Stimulated activated naive B cell treated with anti-CD40 and anti-IgM and Interleukin-4, amounts not matched to agents 10 μg/mL and 1 μg/mL and 100 μg/mL, for 72 hours (primary cell): ENCODE data around the gene MAGEF1.

Experiments used
- ATAC-seq, 2 donors: fragments of 150-1000 bp; cut with Tn5 transposase; replicated peaks; 2 replicates each; pipeline ENCODE4 v1.10.0; 2021; ENCODE audit warnings: moderate library complexity in 1 of 2
- DNase-seq: peaks from one replicate; pipeline ENCODE4 v3.0.0; 2021
- H3K27ac Mint-ChIP-seq: one replicate; pipeline ENCODE4 v1.8.0; 2022; ENCODE audit warnings: mild to moderate bottlenecking, mixed read lengths
- H3K27me3 Mint-ChIP-seq, 2 donors: one replicate each; pipeline ENCODE4 v1.8.0; 2022; ENCODE audit warnings: mixed read lengths in 2 of 2
- H3K36me3 Mint-ChIP-seq, 2 donors: one replicate each; pipeline ENCODE4 v1.8.0; 2022; ENCODE audit warnings: mixed read lengths in 2 of 2, mild to moderate bottlenecking in 1 of 2
- H3K4me1 Mint-ChIP-seq, 2 donors: one replicate each; pipeline ENCODE4 v1.8.0; 2022; ENCODE audit warnings: mixed read lengths in 2 of 2, mild to moderate bottlenecking in 1 of 2
- H3K4me3 Mint-ChIP-seq, 2 donors: one replicate each; pipeline ENCODE4 v1.8.0; 2022; ENCODE audit warnings: mild to moderate bottlenecking in 2 of 2, mixed read lengths in 2 of 2, moderate library complexity in 1 of 2
- H3K9me3 Mint-ChIP-seq, 2 donors: one replicate each; pipeline ENCODE4 v1.8.0; 2022; ENCODE audit warnings: mixed read lengths in 2 of 2, mild to moderate bottlenecking in 1 of 2

Gene MAGEF1

GRCh38 chr3:184694133-184694665, 17.7 kb downstream of the MAGEF1 start:
- DNase-seq (no peak), ATAC-seq (no peak)
- Mint-ChIP-seq H3K4me1 (peaks cover 36 to 43% of the 10 kb centered on the region in 2 donors), H3K27ac (no peak overlapping the region), H3K27me3 (peaks cover 5 to 7% of the 10 kb centered on the region in 2 donors), H3K36me3 (no peaks in the 10 kb centered on the region), H3K9me3 (no peaks in the 10 kb centered on the region), H3K4me3 (no peak overlapping the region)

- Mint-ChIP-seq H3K9me3 (no peaks in the 10 kb centered on the region), H3K27ac (peak overlapping the region; percentile 22), H3K36me3 (no peaks in the 10 kb centered on the region), H3K4me3 (no peak overlapping the region), H3K27me3 (peaks cover 5 to 7% of the 10 kb centered on the region in 2 donors), H3K4me1 (peaks cover 41 to 48% of the 10 kb centered on the region in 2 donors)
- DNase-seq (no peak), ATAC-seq (no peak)
These were observed 18.6 kb downstream of the MAGEF1 start for GRCh38 chr3:184693011-184693975.

- Mint-ChIP-seq H3K27ac (peak overlapping the region; percentile 71), H3K36me3 (no peaks in the 10 kb centered on the region), H3K4me1 (peaks cover 48 to 62% of the 10 kb centered on the region in 2 donors), H3K4me3 (peak overlapping the region; percentile 39 to 47), H3K27me3 (peaks cover 5 to 7% of the 10 kb centered on the region in 2 donors), H3K9me3 (no peaks in the 10 kb centered on the region)
- DNase-seq (peak; percentile 43), ATAC-seq (peak; percentile 76 to 83)
These were observed 20.2 kb downstream of the MAGEF1 start for GRCh38 chr3:184691397-184692231.

GRCh38 chr3:184690192-184690883, 21.5 kb downstream of the MAGEF1 start:
- peaks cover 5 to 7% of the 10 kb centered on the region in 2 donors for H3K27me3 Mint-ChIP-seq
- no peak for DNase-seq
- H3K27ac Mint-ChIP-seq = peak overlapping the region; percentile 49
- no peak overlapping the region for H3K4me3 Mint-ChIP-seq
- peak in 1 of 2 donors; percentile 35 for ATAC-seq
- no peaks in the 10 kb centered on the region for H3K9me3 Mint-ChIP-seq
- H3K36me3 Mint-ChIP-seq = no peaks in the 10 kb centered on the region
- peaks cover 48 to 68% of the 10 kb centered on the region in 2 donors for H3K4me1 Mint-ChIP-seq

GRCh38 chr3:184688882-184689271, 23.0 kb downstream of the MAGEF1 start:
- no peak overlapping the region for H3K27ac Mint-ChIP-seq
- peaks cover 44 to 72% of the 10 kb centered on the region in 2 donors for H3K4me1 Mint-ChIP-seq
- no peak for ATAC-seq
- no peaks in the 10 kb centered on the region for H3K27me3 Mint-ChIP-seq
- H3K9me3 Mint-ChIP-seq = no peaks in the 10 kb centered on the region
- H3K4me3 Mint-ChIP-seq = no peak overlapping the region
- DNase-seq = no peak
- no peaks in the 10 kb centered on the region for H3K36me3 Mint-ChIP-seq

- no peaks in the 10 kb centered on the region for H3K9me3 Mint-ChIP-seq
- no peak overlapping the region for H3K4me3 Mint-ChIP-seq
- H3K27ac Mint-ChIP-seq = no peak overlapping the region
These were observed 23.5 kb downstream of the MAGEF1 start for GRCh38 chr3:184688251-184688881.

GRCh38 chr3:184687363-184688015, 24.4 kb downstream of the MAGEF1 start:
- peak overlapping the region; percentile 15 to 41 for H3K4me3 Mint-ChIP-seq

More at GRCh38 chr3:184688251-184688881, 23.5 kb downstream of the MAGEF1 start:
- Mint-ChIP-seq H3K36me3 (no peaks in the 10 kb centered on the region), H3K4me1 (peaks cover 42 to 68% of the 10 kb centered on the region in 2 donors), H3K27me3 (no peaks in the 10 kb centered on the region)
- DNase-seq (no peak), ATAC-seq (no peak)

GRCh38 chr3:184685646-184686045, 26.2 kb downstream of the MAGEF1 start:
- Mint-ChIP-seq H3K27ac (no peak overlapping the region), H3K36me3 (no peaks in the 10 kb centered on the region), H3K27me3 (no peaks in the 10 kb centered on the region), H3K4me3 (no peak overlapping the region), H3K9me3 (peaks cover 0 to 1% of the 10 kb centered on the region in 2 donors), H3K4me1 (peaks cover 23 to 49% of the 10 kb centered on the region in 2 donors)
- no peak for DNase-seq
- ATAC-seq = no peak

More at GRCh38 chr3:184687363-184688015, 24.4 kb downstream of the MAGEF1 start:
- peaks cover 36 to 61% of the 10 kb centered on the region in 2 donors for H3K4me1 Mint-ChIP-seq
- no peaks in the 10 kb centered on the region for H3K9me3 Mint-ChIP-seq
- peak; percentile 62 to 81 for ATAC-seq
- H3K27ac Mint-ChIP-seq = peak overlapping the region; percentile 77
- H3K27me3 Mint-ChIP-seq = no peaks in the 10 kb centered on the region
- no peaks in the 10 kb centered on the region for H3K36me3 Mint-ChIP-seq
- DNase-seq = peak; percentile 53

GRCh38 chr3:184685055-184685454, 26.8 kb downstream of the MAGEF1 start:
- no peak overlapping the region for H3K4me3 Mint-ChIP-seq
- H3K36me3 Mint-ChIP-seq = no peaks in the 10 kb centered on the region
- DNase-seq = no peak
- no peaks in the 10 kb centered on the region for H3K27me3 Mint-ChIP-seq
- no peak for ATAC-seq
- no peak overlapping the region for H3K27ac Mint-ChIP-seq
- peaks cover 0 to 1% of the 10 kb centered on the region in 2 donors for H3K9me3 Mint-ChIP-seq
- H3K4me1 Mint-ChIP-seq = peaks cover 17 to 43% of the 10 kb centered on the region in 2 donors

GRCh38 chr3:184683900-184684560, 27.8 kb downstream of the MAGEF1 start:
- no peaks in the 10 kb centered on the region for H3K36me3 Mint-ChIP-seq
- H3K9me3 Mint-ChIP-seq = peaks cover 0 to 1% of the 10 kb centered on the region in 2 donors
- H3K27me3 Mint-ChIP-seq = no peaks in the 10 kb centered on the region
- H3K4me1 Mint-ChIP-seq = peaks cover 20 to 40% of the 10 kb centered on the region in 2 donors
- no peak overlapping the region for H3K4me3 Mint-ChIP-seq
- DNase-seq = no peak
- no peak overlapping the region for H3K27ac Mint-ChIP-seq
- no peak for ATAC-seq

- no peak for DNase-seq
- Mint-ChIP-seq H3K9me3 (peaks cover 0 to 1% of the 10 kb centered on the region in 2 donors), H3K27me3 (no peaks in the 10 kb centered on the region), H3K4me1 (peaks cover 21 to 43% of the 10 kb centered on the region in 2 donors), H3K27ac (no peak overlapping the region), H3K4me3 (no peak overlapping the region), H3K36me3 (no peaks in the 10 kb centered on the region)
- ATAC-seq = no peak
These were observed 28.6 kb downstream of the MAGEF1 start for GRCh38 chr3:184683234-184683633.

- Mint-ChIP-seq H3K36me3 (no peaks in the 10 kb centered on the region), H3K27me3 (no peaks in the 10 kb centered on the region), H3K9me3 (peaks cover 0 to 1% of the 10 kb centered on the region in 2 donors), H3K27ac (no peak overlapping the region), H3K4me1 (peaks cover 22 to 43% of the 10 kb centered on the region in 2 donors), H3K4me3 (no peak overlapping the region)
- ATAC-seq (no peak), DNase-seq (no peak)
These were observed 29.2 kb downstream of the MAGEF1 start for GRCh38 chr3:184682671-184683070.
